DLD1 (cell line): ENCODE results near the gene PIGL.
"Not testable (repeated sequence)": the region's sequence is repeated elsewhere in the genome, so short reads cannot be mapped to it uniquely, and the experiment has no call there.

Source experiments
- in situ Hi-C: cut with HindIII; loops from 2 replicates; pipeline ENCODE4 v1.10.0; 2017; ENCODE audit warnings: low sequenced_read_pairs

PIGL gene

DNA sequence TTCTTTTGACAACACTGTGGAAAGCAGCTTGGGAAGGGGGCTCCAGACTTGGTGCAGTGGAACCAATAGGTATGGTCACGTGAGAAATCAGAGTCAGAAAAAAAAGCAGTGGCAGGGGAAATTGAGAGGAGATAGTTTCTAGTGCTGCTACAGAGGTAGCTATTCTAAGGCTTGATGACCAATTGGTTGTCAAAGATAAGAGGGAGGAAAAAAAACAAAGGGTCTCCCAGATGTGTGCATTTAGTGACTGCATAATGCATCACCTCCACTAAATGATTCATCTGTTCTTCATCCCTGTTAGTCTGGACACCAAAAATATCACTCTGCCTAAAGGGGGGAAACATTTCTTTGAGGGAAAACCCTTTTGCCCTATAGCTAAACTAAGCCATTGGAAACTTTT is 56.5 kb downstream of the PIGL start:
- in situ Hi-C loops: no loop called here

DNA sequence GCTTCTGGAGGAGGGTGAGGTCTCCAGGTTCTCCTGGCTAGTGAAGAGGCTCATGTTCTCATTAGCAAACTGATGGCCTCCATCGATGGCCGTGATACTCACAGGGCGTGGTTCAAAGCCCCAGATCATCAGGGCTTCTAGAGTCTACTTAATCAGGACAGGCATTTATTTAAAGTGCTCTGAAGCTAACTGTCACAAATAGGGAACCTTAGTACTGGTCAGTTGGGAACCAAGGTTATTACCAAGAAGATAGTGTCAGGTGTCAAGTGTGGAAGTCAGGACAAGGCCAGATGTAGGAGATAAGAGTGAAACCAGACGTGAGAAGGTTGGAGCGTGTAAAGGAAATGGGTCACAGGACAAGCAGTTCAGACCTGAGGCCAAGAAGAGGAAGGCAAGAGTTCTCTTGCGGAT is 56.9 kb downstream of the PIGL start:
- in situ Hi-C loops: no loop called here

GRCh38 chr17:16275024-16275423 is 58.0 kb downstream of the PIGL start:
- in situ Hi-C loops: no loop called here

DNA sequence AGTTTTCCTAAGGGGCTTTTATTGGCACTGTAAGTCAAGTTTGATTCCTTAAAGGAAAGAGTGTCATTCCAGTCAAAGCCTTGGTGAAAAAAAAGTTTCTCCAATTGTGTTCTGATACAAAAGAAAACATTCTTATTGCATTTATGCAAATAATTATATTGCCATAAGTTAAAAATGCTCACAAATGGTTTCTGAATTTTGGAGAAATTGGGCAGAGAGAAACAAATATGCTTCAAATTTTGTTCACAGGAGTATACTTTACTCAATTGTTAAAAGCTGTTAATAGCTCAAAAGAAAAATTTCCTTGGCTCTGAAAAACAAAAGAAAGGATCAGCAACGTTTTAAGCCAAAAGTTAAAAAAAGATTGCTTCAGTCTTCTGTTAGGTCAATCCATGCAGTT is 60.2 kb downstream of the PIGL start:
- in situ Hi-C loops: no loop called here

DNA sequence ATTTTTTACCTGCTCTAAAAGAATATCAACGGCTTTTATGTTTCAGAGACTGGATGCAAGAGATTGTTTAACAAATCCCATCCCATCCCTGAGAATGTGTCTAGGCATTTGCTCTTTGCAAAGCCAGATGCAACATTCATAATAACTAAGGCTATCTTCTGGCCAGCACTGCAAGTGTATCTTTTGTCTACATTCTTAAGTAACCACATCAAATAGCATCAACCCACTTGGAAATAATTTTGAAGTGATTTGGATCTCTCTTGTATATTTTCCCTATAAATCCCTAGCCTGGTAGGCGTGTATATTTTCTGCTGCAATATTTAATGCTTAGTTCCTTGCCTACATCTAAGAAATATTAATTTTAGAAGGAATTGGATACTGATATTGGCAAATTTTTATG is 64.3 kb downstream of the PIGL start:
- in situ Hi-C loops: no loop called here

DNA sequence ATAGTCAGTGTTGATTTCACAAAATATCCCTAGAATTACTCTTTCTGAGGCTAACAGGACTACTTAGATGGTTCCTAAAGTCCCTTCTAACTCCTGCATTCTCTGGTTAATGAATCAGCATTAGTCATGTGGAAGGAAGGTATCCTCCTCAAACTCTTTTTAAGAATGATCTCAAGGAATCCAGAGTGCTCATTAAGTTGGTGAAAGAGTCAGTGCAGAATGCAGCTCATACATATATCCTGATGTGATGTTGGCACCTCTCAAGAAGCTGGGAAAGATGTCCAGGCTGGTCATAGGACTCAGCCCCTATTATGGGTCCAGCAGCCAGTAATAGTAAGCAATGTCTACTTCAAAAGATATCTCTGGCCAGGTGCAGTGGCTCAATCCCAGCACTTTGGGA is 65.5 kb downstream of the PIGL start:
- in situ Hi-C loops: no loop called here

GRCh38 chr17:16283705-16284104 is 66.7 kb downstream of the PIGL start:
- in situ Hi-C loops: no loop called here

DNA sequence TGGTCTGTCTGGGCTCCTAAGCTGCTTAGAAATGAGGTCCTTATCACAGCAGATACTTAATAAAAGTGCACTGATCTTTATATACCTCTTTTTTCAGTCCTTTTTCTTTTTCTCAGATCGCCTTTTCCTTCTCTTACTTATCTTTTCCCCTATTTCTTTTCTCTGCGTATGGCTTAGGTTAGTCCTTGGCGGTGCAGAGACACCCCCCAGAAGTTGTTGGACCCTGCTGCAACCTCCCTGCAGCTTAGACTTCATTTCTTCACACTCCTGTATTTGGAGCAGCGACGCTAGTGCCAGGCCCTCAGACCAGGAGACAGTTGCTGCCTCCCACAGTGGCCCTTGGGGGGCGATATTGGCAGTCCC is 68.6 kb downstream of the PIGL start:
- in situ Hi-C loops: no loop called here

GRCh38 chr17:16286009-16286946 is 69.3 kb downstream of the PIGL start:
- in situ Hi-C loops: no loop called here

DNA sequence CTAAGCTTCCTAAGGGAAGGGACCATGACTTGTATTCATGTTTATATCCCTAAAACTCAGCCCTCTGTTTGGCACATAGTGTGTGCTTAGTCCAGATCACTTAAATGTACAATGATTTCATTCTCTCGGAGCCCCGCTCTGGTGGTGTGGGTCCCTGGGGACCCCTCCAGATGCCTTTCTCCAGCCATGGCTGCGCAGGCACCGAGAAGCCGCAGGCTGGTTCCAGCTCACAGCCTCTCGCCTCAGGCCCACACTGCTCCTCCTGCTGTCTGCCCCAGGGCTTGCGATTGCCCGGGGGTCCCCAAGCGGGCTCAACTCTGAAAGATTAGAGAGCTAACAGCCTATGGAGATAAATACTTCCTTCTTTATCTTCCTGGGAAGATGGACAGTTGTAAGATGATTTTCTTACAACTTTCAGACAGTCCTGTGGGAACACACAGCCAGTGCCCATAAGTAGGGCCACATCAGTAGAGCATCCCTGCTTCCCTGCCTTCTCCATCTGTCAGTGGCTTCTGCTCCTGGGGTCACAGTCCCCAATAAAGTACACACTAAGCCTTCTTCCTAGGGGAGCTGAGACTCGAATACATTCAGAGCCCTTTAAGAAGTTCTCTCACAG is 70.0 kb downstream of the PIGL start:
- in situ Hi-C loops: no loop called here

GRCh38 chr17:16287563-16288027 is 70.6 kb downstream of the PIGL start:
- in situ Hi-C loops: no loop called here

- in situ Hi-C loops: no loop called here
These were observed 72.0 kb downstream of the PIGL start for GRCh38 chr17:16288860-16289571.

DNA sequence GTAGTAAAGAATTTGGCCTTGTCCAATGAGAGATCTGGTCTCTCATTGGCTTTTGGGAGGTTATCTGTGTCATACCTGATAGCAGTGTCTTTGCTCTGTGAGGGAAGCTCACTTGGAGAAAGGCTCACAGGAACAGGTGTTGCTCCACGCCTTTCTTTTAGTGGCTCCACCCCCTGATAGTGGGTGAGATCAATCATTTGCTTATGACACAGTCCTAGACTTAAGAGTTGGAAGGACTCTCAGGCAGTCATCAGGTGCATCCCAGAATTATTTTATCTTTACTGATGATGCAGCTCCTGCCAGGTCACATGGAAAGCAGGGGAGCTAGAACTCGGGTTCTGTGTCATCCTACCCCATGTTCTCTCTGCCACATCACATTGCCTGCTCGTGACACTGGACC is 76.9 kb downstream of the PIGL start:
- in situ Hi-C loops: no loop called here

DNA sequence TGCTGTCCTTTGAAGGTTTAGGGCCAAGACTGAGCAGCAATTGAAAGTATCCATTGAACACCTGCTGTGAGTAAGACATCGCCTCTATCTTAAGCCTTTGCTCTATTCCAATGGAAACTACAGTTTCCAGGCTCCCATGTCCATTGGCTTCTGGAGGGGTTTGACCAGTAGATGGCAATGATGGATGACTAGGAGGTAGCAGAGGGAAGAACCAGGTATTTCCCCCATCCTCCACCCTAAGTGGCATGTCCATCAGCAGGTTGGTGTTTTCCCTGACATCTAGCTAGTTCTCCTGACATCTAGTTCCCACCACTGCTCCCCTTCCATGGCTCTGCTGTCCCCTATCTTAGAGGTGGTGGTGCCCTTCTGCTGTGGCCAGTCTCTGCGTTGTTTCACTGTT is 77.5 kb downstream of the PIGL start:
- in situ Hi-C loops: no loop called here

- in situ Hi-C loops: not testable (repeated sequence)
These were observed 79.1 kb downstream of the PIGL start for GRCh38 chr17:16296072-16296471.

- in situ Hi-C loops: no loop called here
These were observed 80.5 kb downstream of the PIGL start for GRCh38 chr17:16297367-16298139.

GRCh38 chr17:16298140-16298662 is 81.2 kb downstream of the PIGL start:
- in situ Hi-C loops: no loop called here

- in situ Hi-C loops: no loop called here
These were observed 83.5 kb downstream of the PIGL start for GRCh38 chr17:16300554-16300953.

DNA sequence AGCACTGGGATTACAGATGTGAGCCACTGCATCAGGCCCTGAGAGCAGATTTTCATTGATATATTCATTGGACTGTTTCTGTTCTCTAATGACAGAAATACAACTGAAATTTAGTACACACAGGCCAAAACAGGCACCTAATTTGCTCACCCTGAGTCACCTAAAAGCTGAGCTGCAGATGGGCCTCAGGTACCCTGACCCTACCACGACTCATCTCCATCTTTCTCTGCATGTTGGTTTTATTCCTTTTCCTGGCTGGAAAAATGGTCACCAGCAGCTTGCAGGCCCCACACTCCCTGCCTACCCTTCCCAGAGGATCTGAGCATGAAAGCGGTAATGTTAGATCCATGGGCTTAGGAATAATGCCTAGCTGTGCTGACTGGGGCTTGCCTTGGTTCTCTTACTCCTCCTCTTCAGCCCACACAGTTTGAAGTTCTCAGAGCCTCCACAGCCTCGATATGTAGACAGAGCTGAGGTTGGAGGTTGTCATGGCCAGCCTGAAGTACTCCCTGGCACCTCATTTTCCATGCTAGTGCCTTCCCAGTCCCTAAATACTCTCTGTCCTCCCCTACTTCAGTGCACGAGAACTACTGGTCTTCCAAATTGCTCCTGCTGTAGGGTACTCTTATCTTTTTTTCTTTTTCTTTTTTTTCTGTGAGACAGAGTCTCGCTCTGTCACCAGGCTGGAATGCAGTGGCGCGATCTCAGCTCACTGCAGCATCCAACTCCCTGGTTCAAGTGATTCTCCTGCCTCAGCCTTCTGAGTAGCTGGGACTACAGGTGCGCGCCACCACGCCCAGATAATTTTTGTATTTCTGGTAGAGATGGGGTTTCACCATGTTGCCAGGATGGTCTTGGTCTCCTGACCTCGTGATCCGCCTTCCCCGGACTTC is 85.2 kb downstream of the PIGL start:
- in situ Hi-C loops: no loop called here

GRCh38 chr17:16302856-16303255 is 85.8 kb downstream of the PIGL start:
- in situ Hi-C loops: no loop called here
